ENCODE data around the gene LRRC49. TPM values are rescaled to one million over a fixed set of nuclear protein-coding genes. Genes with fewer than 3 reads are reported as not detected.
A peak's percentile ranks its signal among the peaks of the same experiment; 100 is the strongest.

LRRC49 gene
- polyA plus RNA-seq, 1 donor (not counting 4 experiments of a cell fraction or from before 2014, with no cell fraction given), result 9.9 TPM

DNA sequence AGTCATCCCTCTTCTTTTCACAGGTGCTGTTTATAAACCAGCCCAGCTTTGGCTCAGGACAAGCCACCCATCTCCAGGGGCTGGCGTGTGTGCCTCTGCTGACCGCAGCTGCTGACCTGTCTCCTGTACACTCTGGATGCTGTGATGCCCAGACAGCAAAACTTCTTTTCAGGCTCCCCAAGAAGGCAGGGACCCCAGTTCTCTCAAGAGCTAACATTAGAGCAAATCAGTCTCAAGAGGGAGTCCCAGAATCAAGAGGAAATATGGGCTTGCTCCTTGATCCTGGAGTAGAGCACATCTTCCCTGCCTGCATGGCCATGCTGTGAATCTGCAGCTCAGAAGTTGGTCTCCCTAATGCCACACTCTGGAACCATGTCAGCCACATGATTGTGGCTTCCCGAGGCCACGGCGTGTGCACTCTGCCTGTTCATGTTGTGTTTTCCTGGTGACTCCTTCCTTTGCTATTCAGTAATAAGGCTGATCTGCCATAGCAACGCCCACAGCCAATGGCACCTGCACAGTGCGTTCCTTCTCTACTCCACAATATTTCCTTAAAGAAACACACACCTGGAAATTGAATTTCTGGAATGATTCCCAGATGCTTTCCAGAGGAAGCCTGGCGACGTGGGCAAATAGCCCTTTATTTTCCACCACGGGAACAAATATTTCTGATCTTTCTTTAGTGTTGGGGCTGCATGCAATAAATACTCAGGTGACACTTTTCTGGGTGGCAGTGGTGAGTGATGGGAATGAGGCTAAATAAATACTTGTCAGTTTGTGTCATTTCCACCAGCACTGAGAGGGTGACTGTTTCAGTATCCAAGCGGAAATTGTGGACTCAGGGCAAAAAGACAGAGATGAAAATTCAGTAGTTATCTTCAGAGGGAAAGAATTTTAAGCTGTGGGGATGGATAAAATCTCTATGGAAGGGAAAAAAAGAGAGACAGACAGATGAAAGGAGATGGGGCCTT lies 200.7 kb downstream of the LRRC49 start:
- Histone ChIP-seq H3K27ac (ENCODE audit: control insufficient read depth, insufficient read depth, low read length) (peak overlapping the region; percentile 86), H4K20me1 (ENCODE audit: control insufficient read depth, extremely low read depth, insufficient read depth, low read length) (no peaks in the 10 kb centered on the region), H3K9me1 (ENCODE audit: control insufficient read depth, extremely low read depth, insufficient read depth, low read length) (no peaks in the 10 kb centered on the region), H3K27me3 (ENCODE audit: control insufficient read depth, extremely low read depth, insufficient read depth, low read length) (no peaks in the 10 kb centered on the region), H3K9me3 (ENCODE audit: control insufficient read depth, low read depth, low read length) (peaks cover 5% of the 10 kb centered on the region), H3K4me1 (ENCODE audit: control insufficient read depth, extremely low read depth, insufficient read depth, low read length) (peaks cover 38% of the 10 kb centered on the region), H2AFZ (ENCODE audit: control insufficient read depth, low read length) (no peak overlapping the region), H3K9ac (ENCODE audit: control insufficient read depth, extremely low read depth, insufficient read depth, low read length) (peak overlapping the region; percentile 52), H3K36me3 (ENCODE audit: control insufficient read depth in 2 of 2, extremely low read depth in 1 of 2, insufficient read depth in 2 of 2, low read length in 2 of 2) (no peaks in the 10 kb centered on the region), H3K4me2 (ENCODE audit: control insufficient read depth, extremely low read depth, insufficient read depth, low read depth, low read length) (peak overlapping the region; percentile 77), H3K4me3 (ENCODE audit: control insufficient read depth in 2 of 3, extremely low read depth in 1 of 3, insufficient read depth in 2 of 3, low read depth in 1 of 3, low read length in 3 of 3) (peak overlapping the region in 1 of 3 experiments; percentile 23), H3K79me2 (ENCODE audit: control insufficient read depth, insufficient read depth, low read length) (peaks cover 3% of the 10 kb centered on the region)
- no peak for TF ChIP-seq EZH2 (IDR thresholded peaks at IDR 0.05; ENCODE audit: low read length)
- TF ChIP-seq, protein P1, sequence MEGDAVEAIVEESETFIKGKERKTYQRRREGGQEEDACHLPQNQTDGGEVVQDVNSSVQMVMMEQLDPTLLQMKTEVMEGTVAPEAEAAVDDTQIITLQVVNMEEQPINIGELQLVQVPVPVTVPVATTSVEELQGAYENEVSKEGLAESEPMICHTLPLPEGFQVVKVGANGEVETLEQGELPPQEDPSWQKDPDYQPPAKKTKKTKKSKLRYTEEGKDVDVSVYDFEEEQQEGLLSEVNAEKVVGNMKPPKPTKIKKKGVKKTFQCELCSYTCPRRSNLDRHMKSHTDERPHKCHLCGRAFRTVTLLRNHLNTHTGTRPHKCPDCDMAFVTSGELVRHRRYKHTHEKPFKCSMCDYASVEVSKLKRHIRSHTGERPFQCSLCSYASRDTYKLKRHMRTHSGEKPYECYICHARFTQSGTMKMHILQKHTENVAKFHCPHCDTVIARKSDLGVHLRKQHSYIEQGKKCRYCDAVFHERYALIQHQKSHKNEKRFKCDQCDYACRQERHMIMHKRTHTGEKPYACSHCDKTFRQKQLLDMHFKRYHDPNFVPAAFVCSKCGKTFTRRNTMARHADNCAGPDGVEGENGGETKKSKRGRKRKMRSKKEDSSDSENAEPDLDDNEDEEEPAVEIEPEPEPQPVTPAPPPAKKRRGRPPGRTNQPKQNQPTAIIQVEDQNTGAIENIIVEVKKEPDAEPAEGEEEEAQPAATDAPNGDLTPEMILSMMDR (optimal IDR thresholded peaks at IDR 0.05 in 1 of 3, IDR thresholded peaks at IDR 0.05 in 1 of 3, conservative IDR thresholded peaks at IDR 0.05 in 1 of 3; ENCODE audit: extremely low read depth in 1 of 3, insufficient read depth in 2 of 3, low read length in 3 of 3), result no peak
- DNase-seq (ENCODE audit: low read depth, low spot score), result no peak
- dilution Hi-C loops (cut with MboI; ENCODE audit: extremely low pct_ligation_motif_present, low sequenced_read_pairs), result no loop called here
- peak; percentile 99 for FAIRE-seq

GRCh38 chr15:71094137-71094536 lies 201.5 kb downstream of the LRRC49 start:
- dilution Hi-C loops (cut with MboI; ENCODE audit: extremely low pct_ligation_motif_present, low sequenced_read_pairs), result no loop called here
- Histone ChIP-seq H3K9ac (ENCODE audit: control insufficient read depth, extremely low read depth, insufficient read depth, low read length) (peak overlapping the region; percentile 45), H2AFZ (ENCODE audit: control insufficient read depth, low read length) (peak overlapping the region; percentile 44), H3K9me3 (ENCODE audit: control insufficient read depth, low read depth, low read length) (peaks cover 2% of the 10 kb centered on the region), H4K20me1 (ENCODE audit: control insufficient read depth, extremely low read depth, insufficient read depth, low read length) (no peaks in the 10 kb centered on the region), H3K79me2 (ENCODE audit: control insufficient read depth, insufficient read depth, low read length) (peaks cover 6% of the 10 kb centered on the region), H3K36me3 (ENCODE audit: control insufficient read depth in 2 of 2, extremely low read depth in 1 of 2, insufficient read depth in 2 of 2, low read length in 2 of 2) (no peaks in the 10 kb centered on the region), H3K9me1 (ENCODE audit: control insufficient read depth, extremely low read depth, insufficient read depth, low read length) (no peaks in the 10 kb centered on the region), H3K27me3 (ENCODE audit: control insufficient read depth, extremely low read depth, insufficient read depth, low read length) (no peaks in the 10 kb centered on the region), H3K4me1 (ENCODE audit: control insufficient read depth, extremely low read depth, insufficient read depth, low read length) (peaks cover 43% of the 10 kb centered on the region), H3K27ac (ENCODE audit: control insufficient read depth, insufficient read depth, low read length) (peak overlapping the region; percentile 86), H3K4me3 (ENCODE audit: control insufficient read depth in 2 of 3, extremely low read depth in 1 of 3, insufficient read depth in 2 of 3, low read depth in 1 of 3, low read length in 3 of 3) (no peak overlapping the region), H3K4me2 (ENCODE audit: control insufficient read depth, extremely low read depth, insufficient read depth, low read depth, low read length) (peak overlapping the region; percentile 77)
- FAIRE-seq (peak; percentile 73), DNase-seq (ENCODE audit: low read depth, low spot score) (no peak)
- TF ChIP-seq EZH2 (IDR thresholded peaks at IDR 0.05; ENCODE audit: low read length), result no peak
- TF ChIP-seq, protein P1 (optimal IDR thresholded peaks at IDR 0.05 in 1 of 3, IDR thresholded peaks at IDR 0.05 in 1 of 3, conservative IDR thresholded peaks at IDR 0.05 in 1 of 3; ENCODE audit: extremely low read depth in 1 of 3, insufficient read depth in 2 of 3, low read length in 3 of 3), result no peak

Data from keratinocyte (primary cell).